Measurements from ENCODE around the gene SULT1B1. TPM values are rescaled to one million over a fixed set of nuclear protein-coding genes. Genes with fewer than 3 reads are reported as not detected.
A peak's percentile ranks its signal among the peaks of the same experiment; 100 is the strongest.

Gene SULT1B1
- total RNA-seq, 1 donor from 2014 or later: 1.2 TPM

DNA sequence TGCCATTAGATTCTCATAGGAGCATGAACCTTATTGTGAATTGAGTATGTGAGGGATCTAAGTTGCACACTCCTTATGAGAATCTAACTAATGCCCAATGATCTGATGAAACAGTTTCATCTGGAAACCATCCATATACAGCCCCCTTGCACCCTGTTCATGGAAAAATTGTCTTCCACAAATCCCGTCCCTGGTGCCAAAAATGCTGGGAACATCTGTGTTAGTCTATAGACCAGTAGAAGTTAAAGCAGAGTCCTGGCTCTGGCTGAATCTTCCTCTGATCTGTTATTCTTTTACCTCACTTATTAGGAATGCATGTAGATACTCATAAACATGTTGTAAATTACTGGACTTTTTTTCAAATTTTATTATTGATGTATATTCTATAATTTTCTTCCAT is 29.2 kb downstream of the SULT1B1 start:
- no peak for DNase-seq (ENCODE audit: extremely low spot score, unreplicated experiment)
- H3K27me3 Mint-ChIP-seq (ENCODE audit: unreplicated experiment): no peaks in the 10 kb centered on the region
- TF ChIP-seq, protein P1, sequence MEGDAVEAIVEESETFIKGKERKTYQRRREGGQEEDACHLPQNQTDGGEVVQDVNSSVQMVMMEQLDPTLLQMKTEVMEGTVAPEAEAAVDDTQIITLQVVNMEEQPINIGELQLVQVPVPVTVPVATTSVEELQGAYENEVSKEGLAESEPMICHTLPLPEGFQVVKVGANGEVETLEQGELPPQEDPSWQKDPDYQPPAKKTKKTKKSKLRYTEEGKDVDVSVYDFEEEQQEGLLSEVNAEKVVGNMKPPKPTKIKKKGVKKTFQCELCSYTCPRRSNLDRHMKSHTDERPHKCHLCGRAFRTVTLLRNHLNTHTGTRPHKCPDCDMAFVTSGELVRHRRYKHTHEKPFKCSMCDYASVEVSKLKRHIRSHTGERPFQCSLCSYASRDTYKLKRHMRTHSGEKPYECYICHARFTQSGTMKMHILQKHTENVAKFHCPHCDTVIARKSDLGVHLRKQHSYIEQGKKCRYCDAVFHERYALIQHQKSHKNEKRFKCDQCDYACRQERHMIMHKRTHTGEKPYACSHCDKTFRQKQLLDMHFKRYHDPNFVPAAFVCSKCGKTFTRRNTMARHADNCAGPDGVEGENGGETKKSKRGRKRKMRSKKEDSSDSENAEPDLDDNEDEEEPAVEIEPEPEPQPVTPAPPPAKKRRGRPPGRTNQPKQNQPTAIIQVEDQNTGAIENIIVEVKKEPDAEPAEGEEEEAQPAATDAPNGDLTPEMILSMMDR (IDR thresholded peaks at IDR 0.05): no peak
- peak overlapping the region; percentile 86 for H3K27ac Mint-ChIP-seq (ENCODE audit: unreplicated experiment)
- no peaks in the 10 kb centered on the region for H3K36me3 Mint-ChIP-seq (ENCODE audit: unreplicated experiment)
- peaks cover 69% of the 10 kb centered on the region for H3K4me1 Mint-ChIP-seq (ENCODE audit: unreplicated experiment)
- no peak overlapping the region for H3K4me3 Mint-ChIP-seq (ENCODE audit: unreplicated experiment)
- H3K9me3 Mint-ChIP-seq (ENCODE audit: unreplicated experiment): no peaks in the 10 kb centered on the region

DNA sequence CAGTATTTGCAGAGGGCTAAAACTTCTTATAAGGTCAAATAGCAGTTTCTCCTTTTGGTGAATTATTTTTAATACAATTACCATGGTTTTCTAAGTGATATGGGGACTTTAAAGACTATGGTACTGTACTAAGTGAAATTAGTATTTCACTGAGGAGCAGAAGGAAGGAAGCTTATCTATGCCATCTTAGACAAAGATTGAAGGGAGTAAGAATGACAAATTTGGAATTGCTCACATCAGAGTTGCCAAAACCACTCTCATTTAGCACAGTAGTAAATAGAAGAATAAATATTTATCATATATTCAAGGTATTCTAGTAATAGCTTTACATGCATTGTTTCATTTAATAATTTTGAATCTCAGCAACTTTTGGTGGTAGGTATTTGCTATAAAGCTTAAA is 30.4 kb downstream of the SULT1B1 start:
- TF ChIP-seq, protein P1 (IDR thresholded peaks at IDR 0.05): no peak
- no peak for DNase-seq (ENCODE audit: extremely low spot score, unreplicated experiment)
- H3K27ac Mint-ChIP-seq (ENCODE audit: unreplicated experiment): peak overlapping the region; percentile 29
- H3K9me3 Mint-ChIP-seq (ENCODE audit: unreplicated experiment): no peaks in the 10 kb centered on the region
- H3K27me3 Mint-ChIP-seq (ENCODE audit: unreplicated experiment): no peaks in the 10 kb centered on the region
- H3K4me3 Mint-ChIP-seq (ENCODE audit: unreplicated experiment): no peak overlapping the region
- no peaks in the 10 kb centered on the region for H3K36me3 Mint-ChIP-seq (ENCODE audit: unreplicated experiment)
- H3K4me1 Mint-ChIP-seq (ENCODE audit: unreplicated experiment): peaks cover 75% of the 10 kb centered on the region

DNA sequence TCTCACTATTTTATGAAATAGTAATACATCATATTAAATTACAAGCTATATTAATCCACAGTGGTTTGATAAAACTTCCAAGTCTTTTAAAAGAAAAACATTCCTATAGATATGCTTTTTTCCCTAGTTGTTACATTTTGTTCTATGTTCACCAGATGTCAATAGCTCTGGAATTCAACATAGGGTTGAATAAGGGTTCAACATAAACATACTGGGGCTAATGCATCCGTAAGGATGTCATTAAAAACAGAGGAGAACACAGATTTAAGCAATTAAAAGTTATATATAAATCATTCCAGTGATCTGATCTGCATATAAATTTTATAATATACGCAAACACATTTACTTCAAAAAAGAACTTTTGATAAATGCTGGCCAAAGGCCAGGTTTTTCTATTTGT is 32.5 kb downstream of the SULT1B1 start:
- Mint-ChIP-seq H3K27ac (ENCODE audit: unreplicated experiment) (peak overlapping the region; percentile 31), H3K4me3 (ENCODE audit: unreplicated experiment) (no peak overlapping the region), H3K9me3 (ENCODE audit: unreplicated experiment) (peaks cover 7% of the 10 kb centered on the region), H3K4me1 (ENCODE audit: unreplicated experiment) (peaks cover 69% of the 10 kb centered on the region), H3K27me3 (ENCODE audit: unreplicated experiment) (no peaks in the 10 kb centered on the region), H3K36me3 (ENCODE audit: unreplicated experiment) (no peaks in the 10 kb centered on the region)
- TF ChIP-seq, protein P1 (IDR thresholded peaks at IDR 0.05): no peak
- DNase-seq (ENCODE audit: extremely low spot score, unreplicated experiment): no peak

DNA sequence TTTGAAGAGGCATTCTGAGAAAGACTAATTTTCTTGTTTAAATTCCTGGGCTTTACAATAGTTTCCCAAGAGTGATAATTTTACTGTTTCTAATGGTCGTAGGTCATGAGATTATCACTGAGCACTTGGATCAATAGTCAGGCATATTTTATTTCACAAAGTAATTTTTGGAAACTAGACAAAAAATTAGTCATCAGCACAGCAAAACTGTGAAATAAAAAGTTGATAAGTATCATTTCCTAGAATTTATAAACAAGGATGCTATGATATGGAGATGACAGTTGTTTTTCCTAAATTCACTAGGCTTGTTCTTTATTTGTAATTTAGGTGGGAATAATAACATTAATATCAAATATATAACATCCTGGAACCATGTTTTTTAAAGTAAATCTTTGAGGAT is 33.0 kb downstream of the SULT1B1 start:
- TF ChIP-seq, protein P1 (IDR thresholded peaks at IDR 0.05): no peak
- no peak for DNase-seq (ENCODE audit: extremely low spot score, unreplicated experiment)
- Mint-ChIP-seq H3K9me3 (ENCODE audit: unreplicated experiment) (peaks cover 10% of the 10 kb centered on the region), H3K4me3 (ENCODE audit: unreplicated experiment) (no peak overlapping the region), H3K36me3 (ENCODE audit: unreplicated experiment) (no peaks in the 10 kb centered on the region), H3K4me1 (ENCODE audit: unreplicated experiment) (peaks cover 64% of the 10 kb centered on the region), H3K27ac (ENCODE audit: unreplicated experiment) (peak overlapping the region; percentile 88), H3K27me3 (ENCODE audit: unreplicated experiment) (no peaks in the 10 kb centered on the region)

DNA sequence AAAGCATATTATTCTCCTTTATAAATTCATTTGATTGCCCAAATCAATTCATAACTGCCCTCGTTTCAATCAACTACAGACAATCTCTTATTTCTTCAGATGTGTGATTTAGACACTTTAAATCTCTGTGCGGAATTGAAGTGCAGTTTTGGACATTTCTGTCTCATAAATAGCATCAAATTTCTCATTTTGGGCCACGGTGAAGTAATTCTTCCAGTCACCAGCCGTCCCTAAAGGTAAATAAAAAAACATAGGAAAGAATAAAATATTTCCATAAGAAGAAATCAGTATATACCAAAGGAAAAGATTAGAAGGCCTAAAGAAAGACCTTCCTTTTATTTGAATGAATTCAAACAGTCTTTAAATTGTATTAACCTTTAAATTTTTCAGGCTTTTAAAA is 33.4 kb downstream of the SULT1B1 start:
- no peaks in the 10 kb centered on the region for H3K27me3 Mint-ChIP-seq (ENCODE audit: unreplicated experiment)
- H3K9me3 Mint-ChIP-seq (ENCODE audit: unreplicated experiment): peaks cover 10% of the 10 kb centered on the region
- no peak for DNase-seq (ENCODE audit: extremely low spot score, unreplicated experiment)
- no peaks in the 10 kb centered on the region for H3K36me3 Mint-ChIP-seq (ENCODE audit: unreplicated experiment)
- peaks cover 62% of the 10 kb centered on the region for H3K4me1 Mint-ChIP-seq (ENCODE audit: unreplicated experiment)
- H3K4me3 Mint-ChIP-seq (ENCODE audit: unreplicated experiment): no peak overlapping the region
- TF ChIP-seq, protein P1 (IDR thresholded peaks at IDR 0.05): no peak
- H3K27ac Mint-ChIP-seq (ENCODE audit: unreplicated experiment): peak overlapping the region; percentile 88

All from osteocyte (in vitro differentiated cells).